Mammary epithelial cell (primary cell): ENCODE data around the gene ATOH8.
"Not testable (repeated sequence)": the region's sequence is repeated elsewhere in the genome, so short reads cannot be mapped to it uniquely, and the experiment has no call there.

Experiments used
- CTCF ChIP-seq, 2 donors: IDR thresholded peaks in 1 of 2; conservative IDR thresholded peaks in 1 of 2; 2 replicates each; pipeline ENCODE4 v1.5.1; 2011 to 2012; ENCODE audit warnings: inconsistent platforms in 2 of 2, low read length in 2 of 2, mild to moderate bottlenecking in 2 of 2, control low read depth in 1 of 2, low read depth in 1 of 2; ENCODE audit not compliant: insufficient read depth in 1 of 2; ENCODE audit errors: extremely low read depth in 1 of 2
- EZH2 ChIP-seq: IDR thresholded peaks from 2 replicates; pipeline ENCODE4 v1.6.1; 2012; ENCODE audit warnings: low read length, inconsistent platforms, borderline replicate concordance

GRCh38 chr2:85714421-85714820 lies 39.4 kb upstream of the ATOH8 start:
- not testable (repeated sequence) for TF ChIP-seq EZH2; CTCF (conservative IDR thresholded peaks at IDR 0.05 in 1 of 2, IDR thresholded peaks at IDR 0.05 in 1 of 2; ENCODE audit: extremely low read depth in 1 of 2, insufficient read depth in 1 of 2, low read depth in 1 of 2, low read length in 2 of 2)
